NCI-H446 treated with DMSO at 0.1 percent for 48 hours (cell line): ENCODE data around the gene EVI5.
"Not testable (repeated sequence)": the region's sequence is repeated elsewhere in the genome, so short reads cannot be mapped to it uniquely, and the experiment has no call there.

Experiments used
- DNase-seq: peaks from one replicate; lab custom pipeline; 2025; lab: John Stamatoyannopoulos, UW

EVI5 gene

DNA sequence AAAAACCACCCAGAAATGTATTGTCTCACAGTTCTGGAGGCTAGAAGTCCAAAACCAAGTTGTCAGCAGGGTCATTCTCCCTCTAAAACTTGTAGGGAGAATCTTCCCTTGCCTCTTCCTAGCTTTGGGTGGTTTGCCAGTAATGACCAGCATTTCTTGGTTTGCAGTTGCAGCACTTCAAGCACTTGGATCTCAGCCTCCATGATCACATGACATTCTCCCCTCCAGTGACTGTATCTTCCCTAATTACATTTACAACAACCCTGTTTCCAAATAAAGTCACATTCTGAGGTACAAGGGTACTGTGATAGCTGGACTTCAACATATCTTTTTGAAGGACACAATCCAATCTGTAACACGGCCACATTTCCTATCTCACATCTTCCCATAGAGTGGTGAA is 37.2 kb downstream of the EVI5 start:
- DNase-seq = no peak

- not testable (repeated sequence) for DNase-seq
Observed at GRCh38 chr1:92746255-92746654, 38.7 kb downstream of the EVI5 start.

- no peak for DNase-seq
Observed at GRCh38 chr1:92743221-92743620, 41.7 kb downstream of the EVI5 start.

GRCh38 chr1:92739669-92740524 is 45.0 kb downstream of the EVI5 start:
- no peak for DNase-seq

DNA sequence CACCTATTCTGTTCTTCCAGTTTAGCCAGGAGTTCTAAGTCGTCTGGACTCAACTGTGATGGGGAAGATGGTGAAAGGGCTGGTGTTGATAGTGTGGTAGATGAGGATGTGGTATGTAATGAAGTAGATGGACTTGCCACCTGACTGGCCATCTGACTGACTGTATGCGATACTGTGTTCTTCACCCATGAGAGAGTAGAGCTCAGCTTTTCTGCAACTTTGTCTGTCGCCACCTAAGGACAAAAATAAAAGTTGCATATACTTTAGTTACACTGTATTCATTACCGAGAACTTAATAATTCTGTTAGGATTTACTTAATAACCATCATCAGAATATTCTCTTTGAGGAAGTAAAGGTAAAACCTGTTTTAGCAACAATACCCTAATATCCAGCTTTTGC is 48.5 kb downstream of the EVI5 start:
- DNase-seq = no peak

DNA sequence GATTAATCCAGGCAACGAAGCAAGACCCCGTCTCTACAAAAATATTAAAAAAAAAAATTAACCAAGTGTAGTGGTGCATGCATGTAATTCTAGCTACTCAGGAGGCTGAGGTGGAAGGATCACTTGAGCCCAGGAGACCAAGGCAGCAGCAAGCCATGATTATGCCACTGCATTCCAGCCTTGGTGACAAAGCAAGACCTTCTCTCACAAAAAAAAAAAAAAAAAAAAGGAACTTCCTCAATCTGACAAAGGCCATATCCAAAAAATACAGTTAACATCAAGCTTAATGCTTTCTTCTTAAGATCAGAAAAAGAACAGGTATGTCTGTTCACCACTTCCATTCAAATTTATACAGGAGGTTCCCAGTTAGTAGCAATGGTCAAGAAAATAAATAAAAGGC is 54.4 kb downstream of the EVI5 start:
- DNase-seq = no peak

DNA sequence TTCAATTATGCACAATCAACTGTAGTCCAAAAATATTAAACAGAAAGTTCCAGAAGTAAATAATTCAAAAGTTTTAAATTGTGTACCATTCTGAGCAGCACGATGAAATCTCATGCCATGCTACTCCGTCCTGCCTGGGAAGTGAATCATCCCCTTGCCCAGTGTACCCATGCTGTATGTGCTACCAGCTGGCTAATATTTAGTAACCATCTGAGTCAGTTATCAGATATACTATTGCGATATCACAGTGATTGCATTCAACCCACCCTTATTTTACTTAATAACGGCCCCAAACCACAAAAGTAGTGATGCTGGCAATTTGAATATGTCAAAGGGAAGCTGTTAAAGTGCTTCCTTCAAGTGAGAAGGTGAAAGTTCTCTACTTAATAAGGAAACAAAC is 56.2 kb downstream of the EVI5 start:
- no peak for DNase-seq

DNA sequence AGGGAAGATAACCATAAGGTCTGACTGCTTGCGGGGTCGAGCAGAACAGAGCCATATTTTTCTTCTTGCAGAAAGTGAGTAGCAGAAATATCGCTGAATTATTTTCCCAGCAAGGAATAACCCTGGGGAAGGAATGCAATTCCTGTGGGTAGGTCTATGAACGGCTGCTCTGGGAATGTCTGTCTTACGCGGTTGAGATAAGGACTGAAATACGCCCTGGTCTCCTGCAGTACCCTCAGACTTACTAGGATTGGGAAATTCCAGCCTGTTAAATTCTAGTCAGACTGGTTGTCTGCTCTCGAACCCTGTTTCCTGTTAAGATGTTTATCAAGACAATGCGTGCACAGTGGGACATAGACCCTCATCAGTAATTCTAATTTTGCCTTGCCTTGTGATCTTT is 61.2 kb downstream of the EVI5 start:
- not testable (repeated sequence) for DNase-seq

GRCh38 chr1:92721886-92722285 is 63.0 kb downstream of the EVI5 start:
- no peak for DNase-seq

- not testable (repeated sequence) for DNase-seq
Observed at GRCh38 chr1:92721157-92721556, 63.8 kb downstream of the EVI5 start.

DNA sequence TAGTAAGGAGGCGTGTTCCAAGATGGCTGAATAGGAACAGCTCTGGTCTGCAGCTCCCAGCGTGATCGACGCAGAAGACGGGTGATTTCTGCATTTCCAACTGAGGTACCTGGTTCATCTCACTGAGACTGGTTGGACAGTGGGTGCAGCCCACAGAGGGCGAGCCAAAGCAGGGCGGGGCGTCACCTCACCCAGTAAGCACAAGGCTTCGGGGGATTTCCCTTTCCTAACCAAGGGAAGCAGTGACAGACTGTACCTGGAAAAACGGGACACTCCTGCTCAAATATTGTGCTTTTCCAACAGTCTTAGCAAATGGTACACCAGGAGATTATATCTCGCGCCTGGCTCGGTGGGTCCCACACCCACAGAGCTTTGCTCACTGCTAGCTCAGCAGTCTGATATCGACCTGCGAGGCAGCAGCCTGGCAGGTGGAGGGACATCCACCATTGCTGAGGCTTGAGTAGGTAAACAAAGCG is 69.4 kb downstream of the EVI5 start:
- not testable (repeated sequence) for DNase-seq

DNA sequence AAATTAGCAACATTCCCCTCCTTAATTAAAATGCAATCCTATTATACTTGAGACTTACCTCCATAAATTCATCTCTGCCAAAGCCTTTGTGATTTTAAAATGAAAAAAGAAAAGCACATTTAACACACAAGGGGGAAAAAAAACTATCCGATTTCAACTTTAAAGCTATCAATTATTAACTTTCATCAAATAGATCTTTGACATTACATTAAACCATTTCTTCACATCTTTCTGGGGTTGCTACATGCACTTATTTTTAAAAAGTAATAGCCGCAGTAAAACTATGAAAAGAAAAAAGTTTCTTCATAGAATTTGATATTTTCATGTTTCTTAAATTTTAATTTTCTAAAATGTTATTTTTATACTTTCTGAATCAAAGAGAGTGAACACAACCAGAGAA is 71.0 kb downstream of the EVI5 start:
- DNase-seq = no peak

DNA sequence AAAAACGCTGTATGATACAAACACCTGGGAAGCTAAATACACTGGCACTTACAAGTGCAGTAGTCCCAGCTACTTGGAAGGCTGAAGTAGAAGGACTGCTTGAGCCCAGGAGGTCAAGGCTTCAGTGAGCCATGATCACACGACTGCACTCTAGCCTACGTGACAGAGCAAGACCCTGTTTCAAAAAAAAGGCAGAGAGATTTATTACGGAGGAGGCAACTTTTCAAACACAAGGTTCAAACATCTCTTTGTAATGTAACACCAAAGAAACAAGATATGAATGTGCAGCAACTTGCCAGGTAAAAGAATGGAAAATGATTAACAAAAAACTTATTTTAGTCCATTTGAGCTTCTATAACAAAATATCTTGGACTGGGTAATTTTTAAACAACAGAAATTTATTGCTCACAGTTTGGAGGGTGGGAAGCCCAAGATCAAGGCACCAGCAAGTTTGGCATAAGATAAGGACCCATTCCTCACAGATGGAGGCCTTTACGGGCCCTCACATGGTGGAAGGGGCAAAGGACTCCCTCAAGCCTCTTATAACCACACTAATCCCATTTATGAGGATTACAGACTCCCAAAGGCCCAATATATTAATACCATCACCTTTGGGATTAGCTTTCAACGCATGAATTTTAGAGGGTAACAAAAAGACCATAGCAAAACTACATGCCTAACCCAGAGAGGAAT is 73.3 kb downstream of the EVI5 start:
- no peak for DNase-seq

DNA sequence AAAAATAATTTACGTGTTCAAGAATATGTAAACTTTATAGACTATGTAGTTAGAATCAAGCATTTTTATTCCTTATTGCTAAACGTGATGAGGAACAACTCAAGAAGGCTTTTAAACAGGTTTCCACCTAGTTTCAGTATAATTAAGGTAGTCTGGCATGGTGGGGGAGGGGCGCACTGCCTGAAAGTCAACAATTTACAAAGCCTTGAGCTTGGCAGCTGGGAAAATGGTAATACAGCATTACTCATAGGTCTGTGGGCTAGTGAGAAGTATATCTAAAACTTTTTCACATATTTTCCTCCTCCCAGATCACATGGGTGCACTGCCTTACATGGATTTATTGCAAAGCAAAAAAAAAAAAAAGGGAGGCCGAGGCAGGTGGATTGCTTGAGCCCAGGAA is 75.2 kb downstream of the EVI5 start:
- no peak for DNase-seq

DNA sequence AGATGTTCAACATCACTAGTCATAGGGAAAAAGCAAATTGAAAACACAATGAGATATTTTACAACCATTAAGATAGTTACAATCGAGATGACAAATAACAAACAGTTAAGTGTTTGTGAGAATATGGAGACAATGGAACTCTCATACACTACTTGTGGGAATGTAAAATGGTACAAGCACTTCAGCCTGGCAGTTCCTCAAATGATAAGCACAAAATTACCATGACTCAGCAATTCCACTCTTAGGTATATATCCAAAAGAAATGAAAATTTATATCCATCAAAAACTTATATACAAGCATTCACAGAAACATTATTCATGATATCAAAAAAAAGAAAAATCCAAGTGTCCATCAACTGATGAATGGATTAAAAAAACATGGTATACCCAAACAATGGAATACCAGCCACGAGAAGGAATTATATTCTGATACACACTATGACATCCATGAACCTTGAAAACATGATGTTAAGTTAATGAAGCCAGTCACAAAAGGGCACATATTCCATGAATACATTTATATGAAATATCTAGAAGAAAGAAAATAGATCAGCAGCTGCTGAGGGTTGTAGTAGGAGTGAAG is 76.4 kb downstream of the EVI5 start:
- DNase-seq = no peak

GRCh38 chr1:92707709-92708108 is 77.2 kb downstream of the EVI5 start:
- DNase-seq = no peak

GRCh38 chr1:92707292-92707691 is 77.6 kb downstream of the EVI5 start:
- no peak for DNase-seq

DNA sequence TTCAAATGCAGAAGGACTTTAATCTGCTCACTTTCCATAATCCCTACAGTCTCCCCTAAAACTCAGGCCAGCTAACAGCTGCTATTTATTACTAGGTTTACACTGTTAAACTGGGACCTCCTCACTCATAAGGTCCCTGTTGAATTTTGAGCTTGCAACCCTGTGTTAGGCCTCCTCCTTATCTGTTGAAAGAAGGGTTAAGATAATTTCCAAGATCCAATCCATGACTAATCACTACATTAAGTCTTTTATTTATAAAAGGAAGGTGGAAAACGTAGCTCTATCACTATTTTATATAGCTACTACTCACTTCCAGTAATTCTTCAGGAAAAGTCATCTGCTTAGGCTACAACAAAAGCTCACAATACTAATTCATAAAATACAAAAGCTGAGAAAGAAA is 79.5 kb downstream of the EVI5 start:
- DNase-seq = no peak

DNA sequence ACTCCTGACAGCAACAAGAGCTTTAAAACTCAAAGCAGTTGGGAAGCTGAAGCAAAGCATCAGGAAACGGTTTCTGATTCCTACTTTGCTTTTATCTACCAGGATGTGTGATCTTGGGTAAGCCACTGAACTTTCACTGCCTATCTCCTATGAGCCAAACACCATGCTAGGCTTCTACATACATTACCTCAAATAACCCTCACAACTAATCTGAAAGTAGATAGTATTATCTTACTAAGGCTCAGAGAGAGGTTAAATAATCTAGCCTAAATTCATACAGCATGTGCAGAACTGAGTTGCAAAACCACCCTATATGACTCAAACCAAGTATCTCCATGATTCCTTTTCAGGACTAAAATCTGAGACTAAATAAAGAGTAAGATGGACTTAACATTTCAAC is 83.8 kb downstream of the EVI5 start:
- DNase-seq = no peak

DNA sequence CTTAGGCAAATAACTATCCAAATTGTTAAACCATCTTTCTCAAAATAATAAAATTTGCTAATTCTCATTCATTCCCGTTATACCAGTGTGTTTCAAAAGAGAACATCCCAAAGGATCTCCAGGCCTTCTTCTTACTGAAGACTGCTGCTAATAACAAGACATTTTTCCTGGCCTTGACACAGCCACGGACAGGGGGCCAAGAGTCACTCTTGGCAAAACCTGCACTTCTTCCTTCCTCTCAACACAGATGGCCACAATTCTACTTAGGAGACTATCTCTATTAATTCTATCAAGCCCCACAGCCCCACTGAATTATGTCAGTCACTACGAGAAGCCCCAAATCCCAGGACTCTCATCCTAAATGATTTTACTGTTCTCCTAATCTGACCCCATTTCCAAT is 86.0 kb downstream of the EVI5 start:
- no peak for DNase-seq

- no peak for DNase-seq
Observed at GRCh38 chr1:92695104-92695503, 89.8 kb downstream of the EVI5 start.

- DNase-seq = no peak
Observed at GRCh38 chr1:92691925-92692324, 93.0 kb downstream of the EVI5 start.
